HUES64 (cell line): ENCODE results near the gene SMDT1. TPM values are rescaled to one million over a fixed set of nuclear protein-coding genes. Genes with fewer than 3 reads are reported as not detected.

Experiments
- H3K27ac ChIP-seq: 2 replicates; pipeline ENCODE4 v1.7.0; 2013; ENCODE audit warnings: low read depth, low read length, inconsistent platforms
- H3K27me3 ChIP-seq: 2 replicates; pipeline ENCODE4 v1.6.1; 2013; ENCODE audit warnings: mild to moderate bottlenecking, low read length; ENCODE audit not compliant: insufficient read depth
- H3K36me3 ChIP-seq: 2 replicates; pipeline ENCODE4 v1.6.1; 2013; ENCODE audit warnings: mild to moderate bottlenecking, low read length; ENCODE audit not compliant: insufficient read depth
- H3K4me1 ChIP-seq: 2 replicates; pipeline ENCODE4 v1.6.1; 2013; ENCODE audit warnings: mild to moderate bottlenecking, low read length, moderate library complexity; ENCODE audit not compliant: insufficient read depth
- H3K4me3 ChIP-seq: 2 replicates; pipeline ENCODE4 v1.5.1; 2013; ENCODE audit warnings: mild to moderate bottlenecking, low read length, moderate library complexity
- H3K9ac ChIP-seq: 2 replicates; pipeline ENCODE4 v1.6.1; 2013; ENCODE audit warnings: mild to moderate bottlenecking, low read depth, low read length
- H3K9me3 ChIP-seq: 2 replicates; pipeline ENCODE4 v1.6.1; 2013; ENCODE audit warnings: low read depth, low read length; ENCODE audit not compliant: insufficient read depth
- WGBS: fragments of 150-250, 120-280 bp; methylation state at CpG from one replicate; pipeline ENCODE4 v1.1.7; 2013; ENCODE audit warnings: missing lambda C conversion rate; 5-methylcytosine and 5-hydroxymethylcytosine counted together
- polyA plus RNA-seq, 2 experiments: library from polyadenylated mRNA; stranded (reverse); fragments of 50-300 nt; gene quantifications; one replicate each; pipeline ENCODE4 v1.2.3, GENCODE V29; 2013

The SMDT1 gene
- polyA plus RNA-seq (2013, experiment 1 of 2): 35.8 TPM
- polyA plus RNA-seq (2013, experiment 2 of 2): 34.0 TPM

GRCh38 chr22:42079319-42080251 is at the start of gene SMDT1:
Gene SMDT1 (plus strand): TSS chr22:42079700. CDS start chr22:42079769, 69 bp downstream.
- Histone ChIP-seq H3K36me3 (peaks cover 26% of the 10 kb centered on the region), H3K9me3 (no peaks in the 10 kb centered on the region), H3K27me3 (no peaks in the 10 kb centered on the region), H3K4me3 (peak within 1 kb of the TSS; percentile 84), H3K27ac (peak within 1 kb of the TSS; percentile 89), H3K4me1 (peaks cover 11% of the 10 kb centered on the region; the same call in 1 of the 2 replicates), H3K9ac (peak within 1 kb of the TSS; percentile 93)
- 2% methylated on average over 71 of the region's 71 CpGs for WGBS

- Histone ChIP-seq H3K4me3 (no peak overlapping the region), H3K9me3 (peaks cover 15% of the 10 kb centered on the region; the same call in 1 of the 2 replicates), H3K36me3 (no peaks in the 10 kb centered on the region), H3K27ac (no peak overlapping the region), H3K27me3 (no peaks in the 10 kb centered on the region), H3K9ac (no peak overlapping the region), H3K4me1 (no peaks in the 10 kb centered on the region)
- WGBS: 90% methylated on average over 5 of the region's 5 CpGs
Observed at GRCh38 chr22:42033263-42034181, 46.0 kb upstream of the SMDT1 start.

GRCh38 chr22:42035256-42035655 is 44.2 kb upstream of the SMDT1 start:
- no peaks in the 10 kb centered on the region for H3K36me3 ChIP-seq
- 87% methylated on average over 8 of the region's 8 CpGs for WGBS
- no peaks in the 10 kb centered on the region for H3K4me1 ChIP-seq
- H3K27me3 ChIP-seq: no peaks in the 10 kb centered on the region
- H3K27ac ChIP-seq: no peak overlapping the region
- H3K4me3 ChIP-seq: no peak overlapping the region
- no peak overlapping the region for H3K9ac ChIP-seq
- peaks cover 15% of the 10 kb centered on the region; the same call in 1 of the 2 replicates for H3K9me3 ChIP-seq

GRCh38 chr22:42039271-42039670 is 40.2 kb upstream of the SMDT1 start:
- Histone ChIP-seq H3K36me3 (no peaks in the 10 kb centered on the region), H3K9me3 (peaks cover 16% of the 10 kb centered on the region; the same call in 1 of the 2 replicates), H3K4me1 (no peaks in the 10 kb centered on the region), H3K27ac (no peak overlapping the region), H3K27me3 (no peaks in the 10 kb centered on the region), H3K9ac (no peak overlapping the region), H3K4me3 (no peak overlapping the region)
- 88% methylated on average over 4 of the region's 5 CpGs for WGBS

GRCh38 chr22:42041784-42042183 is 37.7 kb upstream of the SMDT1 start:
- Histone ChIP-seq H3K27me3 (no peaks in the 10 kb centered on the region), H3K36me3 (no peaks in the 10 kb centered on the region)

GRCh38 chr22:42050641-42051180 is 28.8 kb upstream of the SMDT1 start:
- Histone ChIP-seq H3K4me3 (no peak overlapping the region), H3K9me3 (no peaks in the 10 kb centered on the region), H3K9ac (no peak overlapping the region), H3K27me3 (no peaks in the 10 kb centered on the region), H3K27ac (no peak overlapping the region), H3K4me1 (no peaks in the 10 kb centered on the region), H3K36me3 (no peaks in the 10 kb centered on the region)
- WGBS: 80% methylated on average over 2 of the region's 2 CpGs

More at GRCh38 chr22:42041784-42042183, 37.7 kb upstream of the SMDT1 start:
- Histone ChIP-seq H3K4me3 (no peak overlapping the region), H3K9ac (no peak overlapping the region), H3K27ac (no peak overlapping the region), H3K9me3 (peaks cover 13% of the 10 kb centered on the region; the same call in 1 of the 2 replicates), H3K4me1 (no peaks in the 10 kb centered on the region)

GRCh38 chr22:42052765-42053164 is 26.7 kb upstream of the SMDT1 start:
- Histone ChIP-seq H3K9me3 (peaks cover 11% of the 10 kb centered on the region), H3K36me3 (0 out of 2 replicates have a peak, but pooled peaks cover 6% of the 10 kb centered on the region), H3K4me1 (no peaks in the 10 kb centered on the region), H3K9ac (no peak overlapping the region), H3K27me3 (no peaks in the 10 kb centered on the region), H3K4me3 (no peak overlapping the region), H3K27ac (no peak overlapping the region)
- 91% methylated on average over 3 of the region's 3 CpGs for WGBS

- Histone ChIP-seq H3K9me3 (peaks cover 22% of the 10 kb centered on the region), H3K27ac (no peak overlapping the region), H3K4me1 (no peaks in the 10 kb centered on the region), H3K4me3 (no peak overlapping the region), H3K9ac (no peak overlapping the region), H3K36me3 (peaks cover 34% of the 10 kb centered on the region), H3K27me3 (no peaks in the 10 kb centered on the region)
- WGBS: no CpG with 5 or more reads among the region's 1 CpG
Observed at GRCh38 chr22:42056757-42057511, 22.6 kb upstream of the SMDT1 start.

- Histone ChIP-seq H3K27me3 (no peaks in the 10 kb centered on the region), H3K4me1 (peaks cover 9% of the 10 kb centered on the region), H3K4me3 (no peak overlapping the region), H3K36me3 (peaks cover 43% of the 10 kb centered on the region), H3K27ac (no peak overlapping the region), H3K9me3 (peaks cover 22% of the 10 kb centered on the region), H3K9ac (no peak overlapping the region)
- WGBS: 92% methylated on average over 5 of the region's 5 CpGs
Observed at GRCh38 chr22:42060489-42060888, 19.0 kb upstream of the SMDT1 start.

- no peak overlapping the region for H3K4me3 ChIP-seq
- no peak overlapping the region for H3K9ac ChIP-seq
- WGBS: 94% methylated on average over 7 of the region's 7 CpGs
- peaks cover 12% of the 10 kb centered on the region for H3K4me1 ChIP-seq
- H3K9me3 ChIP-seq: peaks cover 22% of the 10 kb centered on the region
- H3K27ac ChIP-seq: no peak overlapping the region
- H3K36me3 ChIP-seq: peaks cover 46% of the 10 kb centered on the region
- no peaks in the 10 kb centered on the region for H3K27me3 ChIP-seq
Observed at GRCh38 chr22:42061041-42061440, 18.5 kb upstream of the SMDT1 start.
